SK-N-SH (cell line): ENCODE data around the gene DVL2.

Source experiments
- CTCF ChIP-seq: fragments of 200-600 bp; sonication (generic); IDR thresholded peaks from 2 replicates; pipeline ENCODE4 v1.6.1; 2017; ENCODE audit warnings: antibody characterized with exemption, mild to moderate bottlenecking, moderate library complexity
- GABPA ChIP-seq: IDR thresholded peaks from 2 replicates; pipeline ENCODE4 v1.4.0; 2012; ENCODE audit warnings: low read depth, mild to moderate bottlenecking
- MXI1 ChIP-seq: IDR thresholded peaks from 2 replicates; pipeline ENCODE4 v1.6.1; 2012; ENCODE audit warnings: mild to moderate bottlenecking, low read depth, low read length, improper control_type of control experiment
- TCF12 ChIP-seq: IDR thresholded peaks from 2 replicates; pipeline ENCODE4 v1.4.0; 2012
- YY1 ChIP-seq: IDR thresholded peaks from 2 replicates; pipeline ENCODE4 v1.4.0; 2012; ENCODE audit warnings: low read depth, mild to moderate bottlenecking

GRCh38 chr17:7208754-7209460 lies 25.4 kb downstream of the DVL2 start:
- TF ChIP-seq YY1 (no peak), GABPA (no peak), TCF12 (no peak), CTCF (no peak), MXI1 (no peak)
